GM19455 (cell line): Measurements from ENCODE around the gene CAMTA1.

Experiments
- ATAC-seq: cut with Tn5 transposase; IDR thresholded peaks from one replicate; pipeline ENCODE4 v1.9.1; 2021; ENCODE audit not compliant: unreplicated experiment

Gene CAMTA1

DNA sequence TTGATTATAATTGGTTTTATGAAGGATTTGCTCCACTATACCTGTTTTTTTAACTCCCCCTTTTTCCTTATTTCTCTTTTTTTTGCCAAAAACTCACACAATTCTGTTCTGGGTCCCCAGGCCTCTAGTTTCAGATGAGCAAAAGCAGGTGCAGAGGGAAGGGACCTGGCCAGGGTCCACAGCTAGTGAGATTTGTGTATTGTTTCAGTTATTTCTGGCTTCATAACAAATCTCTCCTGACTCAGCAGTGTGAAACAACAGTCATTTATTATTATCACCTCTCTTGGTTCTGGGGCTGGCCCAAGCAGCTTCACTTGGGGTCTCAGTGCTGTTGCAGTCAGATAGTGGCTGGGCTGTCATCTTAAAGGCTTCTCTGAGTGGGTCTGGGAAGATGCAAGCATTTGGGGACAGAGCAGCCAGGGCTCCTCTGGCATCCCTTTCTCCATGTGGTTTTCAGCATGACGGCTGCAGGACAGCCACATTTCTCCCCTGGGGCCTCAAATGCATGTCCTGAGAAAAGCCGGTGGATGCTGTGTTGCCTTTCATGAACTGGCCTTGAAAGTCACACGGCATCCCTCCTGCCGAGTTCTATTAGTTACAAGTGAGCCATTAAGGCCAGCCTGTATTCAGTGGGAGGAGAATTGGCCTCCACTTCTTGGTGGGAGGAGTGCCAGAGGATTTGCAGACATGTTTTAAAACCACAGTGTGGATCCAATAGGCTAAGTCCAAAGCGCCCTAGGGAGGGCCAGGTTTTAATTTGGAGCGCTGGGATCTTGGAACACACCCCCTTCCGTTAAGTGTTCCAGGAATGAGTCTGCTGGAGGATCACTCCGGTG is 137.1 kb downstream of the CAMTA1 start:
- no peak for ATAC-seq

DNA sequence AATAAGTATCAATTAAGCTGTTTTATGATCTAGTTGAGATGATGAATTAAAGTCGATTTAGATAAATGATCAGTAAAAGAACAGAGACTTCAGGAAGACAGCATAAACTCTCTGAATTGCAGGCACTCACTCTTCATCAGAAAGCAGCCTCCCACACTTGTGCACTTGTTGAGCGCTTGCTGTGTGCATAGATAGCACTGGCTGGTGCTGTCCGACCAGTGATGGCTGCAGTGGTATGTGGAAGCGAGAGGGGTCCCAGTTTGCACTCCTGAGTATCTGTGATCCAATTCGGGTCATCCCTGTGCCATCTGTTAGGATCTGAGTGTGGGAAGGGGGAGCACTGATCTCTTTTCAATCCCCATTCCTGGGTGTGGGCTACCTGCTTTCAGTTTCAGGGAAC is 137.8 kb downstream of the CAMTA1 start:
- no peak for ATAC-seq

DNA sequence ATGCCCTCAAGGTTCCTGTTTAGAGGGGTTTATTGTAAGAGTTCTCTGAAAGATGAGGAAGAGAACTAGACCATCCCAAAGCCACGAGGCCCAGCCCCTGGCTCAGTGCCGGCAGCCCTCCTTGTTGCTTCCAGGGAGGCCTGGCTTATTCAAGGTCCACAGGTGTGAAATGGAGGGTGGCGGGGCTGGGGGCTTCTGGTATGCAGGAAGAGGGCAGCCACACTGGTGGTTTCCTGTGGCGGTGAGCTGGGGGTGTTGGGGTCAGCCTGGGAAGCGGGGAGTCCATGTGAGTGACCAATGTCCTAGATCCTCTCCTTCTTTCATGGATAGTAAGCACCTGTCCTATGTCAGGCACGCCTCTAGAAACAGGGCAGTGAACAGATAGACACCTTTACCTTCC is 138.2 kb downstream of the CAMTA1 start:
- no peak for ATAC-seq

DNA sequence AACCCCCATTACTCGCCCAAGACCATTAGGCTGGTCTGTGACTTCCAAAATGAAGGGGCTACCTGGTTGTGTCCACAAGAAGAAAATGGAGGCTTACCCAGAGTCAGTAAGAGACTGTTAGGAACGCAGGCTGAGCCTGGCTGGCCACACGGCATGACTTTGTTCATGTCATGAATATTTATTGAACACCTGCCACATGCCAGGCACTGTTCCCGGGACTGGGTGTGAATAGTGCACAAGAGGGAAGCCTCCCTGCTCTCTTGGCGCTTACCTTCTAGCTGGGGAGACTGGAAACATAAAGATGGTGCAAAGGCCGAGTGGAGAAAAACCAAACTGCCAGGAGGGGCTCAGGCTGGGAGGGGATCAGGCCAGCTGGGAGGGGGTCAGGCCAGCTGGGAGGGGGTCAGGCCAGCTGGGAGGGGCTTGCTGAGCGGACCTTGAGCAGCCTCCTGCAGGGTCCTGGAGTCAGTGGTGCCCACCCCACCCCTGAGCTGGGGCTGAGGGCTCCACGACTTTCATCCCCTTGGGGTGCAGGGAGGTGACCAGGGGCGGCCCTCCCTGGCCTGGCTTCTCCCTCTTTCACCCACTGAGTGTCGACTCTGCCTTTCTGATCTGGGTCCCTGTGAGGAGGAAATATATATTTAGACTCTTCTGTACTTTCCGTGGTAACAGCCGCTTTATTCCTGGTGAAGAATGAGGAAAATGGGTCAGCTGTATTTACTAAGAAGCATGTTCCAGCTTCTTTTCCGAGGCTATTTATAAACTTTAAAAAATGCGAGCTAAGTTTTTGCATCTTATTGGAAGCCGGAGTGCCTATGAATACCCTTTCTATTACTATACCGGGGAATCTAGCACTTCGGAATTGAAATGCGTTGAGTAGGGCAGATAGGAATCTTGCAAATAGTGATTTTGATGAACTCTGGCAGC is 139.0 kb downstream of the CAMTA1 start:
- ATAC-seq, result no peak

DNA sequence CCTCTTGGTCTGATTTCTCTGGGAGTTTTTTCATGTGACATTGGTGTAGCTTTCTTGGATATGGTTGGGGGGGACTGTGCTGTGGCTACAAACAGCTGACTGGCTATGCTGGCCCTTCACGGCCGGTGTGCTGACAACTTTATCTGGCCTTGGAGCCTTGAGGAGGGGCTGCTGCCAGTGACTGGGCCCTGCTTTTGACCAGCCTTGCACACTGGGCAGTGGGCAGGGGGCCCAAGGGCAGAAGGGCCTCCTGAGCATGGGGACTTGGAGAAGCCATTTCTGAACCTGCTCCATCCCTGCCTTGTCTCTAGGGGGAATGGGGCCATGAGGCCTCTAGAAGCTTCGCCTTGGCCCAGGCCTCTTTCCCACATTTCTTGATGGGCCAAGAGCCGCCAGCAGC is 139.6 kb downstream of the CAMTA1 start:
- no peak for ATAC-seq

DNA sequence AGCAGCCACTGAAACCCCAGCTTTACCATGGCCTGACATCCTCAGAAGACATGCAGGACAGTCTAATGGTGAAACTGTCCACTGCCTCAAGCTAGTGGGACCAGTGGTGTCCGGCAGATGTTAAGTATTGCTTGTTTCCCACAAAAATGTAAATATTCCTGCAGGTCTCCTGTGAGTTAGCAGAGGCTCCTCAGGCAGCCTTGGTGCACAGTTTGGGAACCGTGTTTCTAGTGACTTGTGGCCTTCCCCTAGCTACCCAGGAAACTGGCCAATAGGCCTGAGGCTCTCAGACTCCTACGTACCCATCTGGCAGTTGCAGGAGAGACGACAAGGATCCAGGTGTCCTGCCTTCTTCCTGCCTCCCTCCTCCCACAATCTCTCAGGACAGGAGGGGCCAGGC is 142.4 kb downstream of the CAMTA1 start:
- no peak for ATAC-seq

DNA sequence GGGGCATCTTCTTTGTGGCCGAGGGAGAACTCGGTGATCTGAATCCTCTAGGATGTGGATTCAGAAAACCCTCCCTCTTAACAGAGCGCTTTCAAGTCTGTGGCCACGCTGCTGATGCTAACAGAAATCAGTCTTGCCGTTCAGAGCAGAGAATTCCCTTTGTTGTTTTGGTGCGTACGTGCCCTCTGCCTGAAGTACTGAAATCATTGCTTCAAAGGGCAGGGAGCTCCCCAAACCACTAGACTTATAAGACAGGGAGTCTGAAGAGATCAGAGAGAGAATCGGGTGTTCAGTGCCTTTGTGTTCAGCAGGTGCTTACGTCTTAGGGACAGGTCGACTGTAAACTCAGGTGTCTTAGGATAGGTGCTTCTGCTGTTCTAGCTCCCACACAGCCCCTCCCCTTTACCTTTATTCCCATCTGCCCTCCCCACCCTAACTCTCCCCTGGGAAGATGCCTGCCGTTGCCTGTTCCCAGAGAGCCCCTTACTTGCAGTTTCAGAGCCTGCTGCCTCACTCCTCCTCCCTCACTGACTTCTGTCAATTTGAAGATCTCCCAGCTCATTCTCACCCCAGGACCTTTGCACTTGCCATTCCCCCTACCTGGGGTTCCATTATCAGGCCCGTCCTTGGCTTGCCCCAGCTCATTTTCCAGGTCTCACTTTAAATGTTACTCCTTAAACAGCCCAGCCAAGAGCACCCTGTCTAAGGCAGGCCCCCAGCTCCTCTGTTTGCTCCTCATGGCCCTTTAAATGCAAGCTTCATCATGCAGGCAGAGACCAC is 143.0 kb downstream of the CAMTA1 start:
- no peak for ATAC-seq

DNA sequence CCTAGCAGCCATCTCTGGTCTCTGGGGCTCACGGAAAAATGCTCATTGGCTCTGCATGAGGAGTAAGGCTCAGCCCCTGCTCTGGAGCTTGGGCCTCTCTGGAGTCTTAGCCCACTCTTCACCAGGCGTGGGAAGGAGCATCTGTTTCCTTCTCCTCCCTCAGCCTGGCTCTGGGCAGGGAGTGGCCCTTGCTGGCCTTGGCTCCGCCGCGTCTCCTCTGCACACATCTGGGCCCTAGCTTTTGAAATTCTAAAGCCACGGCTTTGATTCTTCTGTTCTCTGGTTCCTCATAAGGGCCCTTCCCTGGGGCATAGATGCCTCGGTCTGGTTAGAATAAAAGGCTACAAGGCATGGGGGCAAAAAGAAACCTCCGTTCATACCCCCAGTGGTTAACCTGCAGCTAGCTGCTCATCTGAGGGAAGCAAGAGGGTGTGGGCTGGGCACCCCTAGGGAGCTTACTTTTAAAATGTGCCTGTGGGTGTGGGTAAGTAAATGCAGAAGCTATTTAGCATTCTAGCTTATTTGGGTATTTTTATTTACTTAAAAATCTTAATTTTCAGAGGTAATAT is 145.6 kb downstream of the CAMTA1 start:
- no peak for ATAC-seq

DNA sequence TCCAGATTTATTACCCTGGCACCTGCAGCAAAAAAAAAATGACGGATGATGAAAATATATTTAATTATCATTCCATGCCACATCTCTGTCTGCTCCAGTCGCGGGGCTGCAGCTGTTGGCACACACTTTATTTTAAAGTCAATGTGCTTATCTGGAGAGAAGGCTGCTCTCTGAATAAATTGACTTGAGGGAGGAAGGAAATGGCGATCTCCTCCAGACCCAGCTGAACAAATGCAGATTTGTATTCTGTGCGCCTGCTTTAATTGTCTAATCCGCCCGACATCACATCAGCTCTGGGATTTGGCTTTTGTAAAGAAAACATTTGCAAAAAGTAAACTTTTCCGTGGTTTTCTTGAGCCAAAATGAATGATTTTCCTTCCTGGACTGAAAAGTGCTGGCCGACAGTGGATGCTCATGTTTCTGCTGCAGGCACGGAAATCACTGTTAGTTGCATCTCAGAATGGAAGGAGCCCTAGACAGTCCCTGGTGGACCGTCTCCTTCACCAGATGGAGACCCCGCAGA is 150.2 kb downstream of the CAMTA1 start:
- ATAC-seq, result no peak

DNA sequence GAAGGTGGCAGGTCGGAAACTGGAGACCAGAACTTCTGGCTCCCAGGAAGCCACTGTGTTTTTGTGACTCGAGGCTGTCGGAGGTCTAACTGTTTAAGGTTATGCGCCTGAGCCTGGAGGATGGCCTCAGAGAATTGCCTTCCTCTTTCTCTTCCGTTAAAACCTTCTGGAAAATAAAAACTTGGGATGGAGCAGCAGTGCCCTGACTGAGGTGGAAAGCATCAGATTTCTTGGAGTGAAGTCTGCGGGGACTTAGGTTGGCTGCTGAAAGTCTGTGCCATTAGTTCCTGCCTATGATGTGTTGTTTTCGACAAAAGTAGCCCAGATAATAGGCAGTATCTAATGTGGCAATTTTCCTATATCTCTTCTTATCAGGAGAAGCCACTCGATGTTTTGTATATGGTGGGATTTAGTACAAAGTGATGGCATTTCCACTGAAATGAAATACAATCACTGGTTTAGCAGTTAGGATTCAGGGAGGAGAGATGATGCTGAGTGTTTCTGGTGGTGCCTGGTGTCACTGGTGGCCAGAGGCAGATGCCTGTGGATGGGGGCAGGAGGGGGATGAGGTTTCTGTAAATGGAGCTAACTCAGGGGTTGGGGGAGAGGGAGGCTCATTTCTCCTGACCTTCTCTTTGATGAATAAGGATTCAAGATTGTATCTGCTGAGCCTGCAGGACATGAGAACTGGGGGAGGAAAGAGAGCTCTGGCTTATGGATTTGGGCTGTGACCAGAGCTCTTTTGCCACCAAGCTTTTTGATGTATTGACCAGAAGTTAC is 150.8 kb downstream of the CAMTA1 start:
- ATAC-seq, result no peak

DNA sequence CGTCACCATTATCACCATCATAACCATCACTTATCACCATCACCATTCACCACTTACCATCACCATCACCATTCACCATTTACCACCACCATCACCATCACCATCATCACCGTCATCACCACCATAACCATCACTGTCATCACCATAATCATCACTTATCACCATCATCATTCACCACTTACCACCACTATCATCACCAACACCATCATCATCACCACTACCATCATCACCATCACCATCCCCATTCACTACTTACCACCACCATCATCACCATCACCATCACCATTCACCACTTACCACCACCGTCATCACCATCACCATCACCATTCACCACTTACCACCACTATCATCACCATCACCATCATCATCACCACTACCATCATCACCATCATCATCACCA is 151.8 kb downstream of the CAMTA1 start:
- no peak for ATAC-seq

DNA sequence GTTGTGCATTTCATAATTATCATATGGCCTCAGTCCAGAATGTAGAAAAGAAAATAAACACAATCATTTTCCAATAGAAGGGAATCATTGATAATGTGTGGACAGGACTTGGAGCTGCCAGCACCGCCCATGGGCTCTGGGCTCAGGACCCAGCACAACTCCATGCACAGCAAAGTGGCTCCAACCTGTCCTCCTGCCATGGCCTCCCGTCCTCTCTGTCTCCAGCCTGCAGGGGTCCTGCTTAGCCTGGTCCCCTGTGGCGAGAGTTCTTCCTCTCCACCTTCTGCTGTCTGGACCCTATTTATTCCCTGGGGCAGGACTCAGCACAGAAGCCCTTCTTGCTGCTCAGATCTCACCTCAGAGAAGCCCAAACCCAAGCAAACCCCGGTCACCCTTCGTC is 154.1 kb downstream of the CAMTA1 start:
- no peak for ATAC-seq

DNA sequence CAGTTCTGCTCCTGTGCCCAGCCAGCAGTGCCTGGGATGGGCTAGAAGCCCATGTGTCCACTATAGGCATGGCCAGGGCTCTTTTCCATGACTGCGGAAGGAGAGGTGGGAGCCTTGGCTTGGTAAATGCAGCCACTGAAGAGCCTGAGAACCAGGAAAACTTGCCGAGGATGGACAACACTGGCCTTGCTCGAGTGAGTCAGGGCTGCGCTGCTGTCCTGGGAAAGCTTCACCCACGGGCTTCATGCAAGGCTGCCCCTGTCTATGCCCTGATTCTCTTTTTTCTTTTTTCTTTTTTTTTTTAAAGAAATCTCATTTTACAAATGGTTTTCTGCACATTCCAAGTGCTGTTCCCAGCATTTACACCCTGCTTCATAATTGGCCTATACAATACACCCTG is 156.5 kb downstream of the CAMTA1 start:
- ATAC-seq, result no peak

DNA sequence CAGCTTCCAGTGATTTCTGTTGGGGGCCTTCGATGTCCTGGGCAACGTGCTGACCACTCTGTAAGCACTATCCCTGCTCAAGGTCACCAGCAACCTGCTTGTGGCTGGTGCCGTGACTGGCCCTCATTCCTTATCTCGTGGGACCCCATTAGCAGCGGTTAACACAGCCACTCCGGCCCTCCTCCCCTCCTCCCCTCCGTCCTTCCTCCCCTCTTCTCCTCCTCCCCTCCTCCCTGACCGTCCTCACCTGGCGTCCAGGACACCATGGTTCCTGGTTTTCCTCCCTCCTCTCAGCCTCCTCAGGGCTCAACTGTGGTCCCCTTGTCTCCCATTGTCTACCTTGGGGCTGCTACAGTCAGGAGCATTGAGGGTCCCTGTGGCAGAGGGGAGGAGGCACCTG is 157.7 kb downstream of the CAMTA1 start:
- ATAC-seq, result no peak

DNA sequence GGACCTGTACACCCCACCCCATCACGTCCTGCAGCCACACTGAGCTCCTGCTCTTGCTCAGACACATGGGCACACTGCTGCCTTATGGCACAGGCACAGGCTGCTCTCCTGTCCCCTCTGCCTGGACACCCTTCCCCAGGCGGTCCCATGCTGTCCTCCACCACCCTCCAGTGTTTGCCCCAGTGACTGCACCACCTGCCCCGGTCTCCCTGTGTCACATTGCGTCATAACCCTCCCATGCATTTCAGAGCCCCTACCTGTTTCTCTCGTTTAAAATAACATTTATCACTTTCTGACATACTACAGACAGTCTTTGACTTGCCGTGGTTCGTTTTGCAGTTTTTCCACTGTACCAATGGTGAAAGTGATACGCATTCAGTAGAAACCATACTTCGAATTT is 159.2 kb downstream of the CAMTA1 start:
- no peak for ATAC-seq

DNA sequence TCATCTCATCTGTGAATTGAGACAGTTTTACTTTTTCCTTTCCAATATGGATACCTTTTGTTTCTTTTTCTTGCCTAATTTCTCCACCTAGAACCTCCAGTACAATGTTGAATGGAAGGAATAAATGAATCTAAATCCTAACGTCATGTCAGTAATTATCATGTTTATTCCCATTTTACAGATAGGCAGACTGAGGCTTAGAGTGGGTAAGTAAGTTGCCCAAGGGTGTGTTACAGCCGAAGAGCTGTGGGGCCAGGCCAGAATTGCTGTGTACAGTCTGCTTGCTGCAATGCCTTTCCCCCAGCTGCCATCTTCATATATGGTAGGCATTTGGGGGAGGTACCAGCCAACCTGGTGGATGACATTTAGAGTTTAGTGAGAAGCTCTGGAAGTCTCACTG is 162.7 kb downstream of the CAMTA1 start:
- ATAC-seq, result no peak

DNA sequence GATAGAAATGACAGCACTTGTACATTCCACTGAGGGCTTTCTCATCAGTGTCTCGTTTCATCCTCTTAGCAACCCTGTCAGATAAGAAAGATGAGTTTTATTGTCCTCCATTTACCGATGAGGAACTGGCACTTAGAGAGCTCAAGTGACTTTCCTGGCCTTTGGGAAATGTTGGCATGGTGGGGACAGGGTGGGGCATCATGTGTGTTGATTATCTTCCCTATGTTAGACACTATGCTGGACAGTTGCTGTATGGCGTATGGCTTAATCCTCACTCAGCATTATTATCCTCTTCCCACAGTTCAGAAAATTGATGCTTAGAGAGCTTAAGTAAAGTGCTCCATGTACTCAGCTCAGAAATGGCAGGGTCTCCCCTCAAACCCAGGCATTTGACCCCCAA is 163.2 kb downstream of the CAMTA1 start:
- no peak for ATAC-seq

DNA sequence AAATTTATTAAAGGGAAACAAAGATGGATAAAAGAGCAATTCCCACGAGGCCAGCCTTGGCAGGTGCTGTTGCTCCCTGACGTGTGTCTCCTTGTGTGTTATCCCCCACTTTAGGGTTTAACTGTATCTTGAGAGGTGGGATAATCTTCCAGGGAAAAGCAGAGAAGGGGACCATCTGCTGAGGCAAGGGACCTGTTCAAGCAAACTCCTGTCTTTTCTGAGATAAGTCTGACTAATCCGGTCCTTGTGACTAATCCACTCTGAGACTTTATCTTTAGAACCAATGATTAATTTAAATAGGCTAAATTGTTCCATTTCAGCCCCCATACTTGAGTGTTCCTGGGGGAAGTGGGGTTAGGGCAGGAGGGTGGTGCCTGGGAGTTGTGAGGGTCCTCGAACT is 163.6 kb downstream of the CAMTA1 start:
- ATAC-seq, result no peak

DNA sequence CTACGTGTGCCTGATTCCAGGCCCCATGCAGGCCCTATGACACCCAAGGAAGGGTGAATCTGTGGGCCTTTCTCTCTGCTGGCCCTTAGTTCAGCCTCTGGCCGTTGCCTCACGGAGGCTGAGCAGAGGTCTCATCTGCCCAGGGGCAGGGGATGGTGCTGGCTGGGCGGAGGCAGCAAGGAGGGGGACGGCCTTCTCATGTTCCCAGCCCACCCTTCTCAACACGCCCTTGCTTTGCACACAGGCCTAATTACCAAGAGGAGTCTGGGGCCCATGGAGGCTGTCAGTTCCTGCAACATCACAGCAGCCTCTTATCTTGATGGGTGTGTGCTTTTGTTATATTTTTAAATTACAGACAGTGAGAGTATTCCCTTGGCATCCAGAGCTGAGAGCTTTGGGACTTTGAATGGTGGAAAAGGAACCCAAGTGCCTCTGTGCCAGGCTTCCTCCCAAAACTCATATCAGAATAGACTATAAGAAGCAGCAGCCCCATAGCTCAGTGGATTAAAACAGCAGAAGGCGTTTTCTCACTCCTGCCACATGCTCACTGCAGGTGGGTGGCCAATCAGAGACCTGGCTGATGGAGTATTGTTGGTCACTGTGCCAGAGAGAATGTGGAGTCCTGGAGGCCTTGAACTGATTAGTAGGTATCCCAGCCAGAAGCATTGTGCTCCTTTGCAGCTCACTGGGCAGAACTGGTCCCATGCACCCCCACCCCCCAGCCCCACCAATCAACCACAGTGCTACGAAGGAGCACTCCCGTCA is 164.9 kb downstream of the CAMTA1 start:
- ATAC-seq, result no peak
